ENCODE measurements around the gene LPP.
"Not testable (repeated sequence)": the region's sequence is repeated elsewhere in the genome, so short reads cannot be mapped to it uniquely, and the experiment has no call there.

Gene LPP

GRCh38 chr3:188594139-188594538 is 440.2 kb downstream of the LPP start:
- no peak for DNase-seq (ENCODE audit: low spot score)

- no peak for DNase-seq (ENCODE audit: low spot score)
Observed at GRCh38 chr3:188595890-188596376, 442.0 kb downstream of the LPP start.

GRCh38 chr3:188598894-188599293 is 444.9 kb downstream of the LPP start:
- DNase-seq (ENCODE audit: low spot score) = no peak

GRCh38 chr3:188602111-188602510 is 448.2 kb downstream of the LPP start:
- DNase-seq (ENCODE audit: low spot score) = no peak

DNA sequence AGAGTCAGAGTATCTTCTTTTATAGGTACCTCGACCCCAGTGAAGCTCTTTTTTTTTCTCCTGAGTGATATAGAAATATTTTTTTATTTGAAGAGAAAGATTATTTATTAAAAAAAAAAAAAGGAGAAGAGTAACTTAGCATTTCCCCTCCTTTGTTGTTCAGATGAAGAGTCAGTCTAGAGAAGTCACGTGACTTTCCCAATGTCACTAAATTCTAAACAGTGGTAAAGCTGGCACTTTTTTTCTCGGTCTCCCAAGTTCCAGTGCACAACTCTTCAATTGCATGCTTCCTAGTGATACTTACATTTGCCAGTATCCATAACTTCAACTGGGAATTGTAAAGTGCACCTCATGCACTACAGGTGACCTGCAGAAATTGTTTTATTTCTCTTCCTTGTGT is 448.7 kb downstream of the LPP start:
- DNase-seq (ENCODE audit: low spot score) = no peak

DNA sequence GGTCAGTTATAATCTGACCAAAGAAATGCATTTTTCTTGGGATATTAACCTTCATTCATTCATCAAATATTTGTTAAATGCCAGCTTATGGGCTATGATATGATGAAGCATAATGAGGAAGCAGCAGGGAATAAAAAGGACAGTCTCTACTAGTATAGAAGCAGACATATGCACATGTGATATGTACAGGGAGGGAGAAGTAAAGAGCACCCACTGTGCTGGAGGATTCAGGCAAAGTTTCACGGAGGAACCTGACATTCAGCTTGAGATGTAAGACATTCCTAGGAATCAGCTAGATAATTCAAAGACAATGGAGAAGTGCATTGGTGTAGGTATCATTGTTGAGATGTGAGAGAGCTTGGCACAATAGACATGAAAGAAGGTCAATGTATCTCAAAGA is 450.7 kb downstream of the LPP start:
- no peak for DNase-seq (ENCODE audit: low spot score)

DNA sequence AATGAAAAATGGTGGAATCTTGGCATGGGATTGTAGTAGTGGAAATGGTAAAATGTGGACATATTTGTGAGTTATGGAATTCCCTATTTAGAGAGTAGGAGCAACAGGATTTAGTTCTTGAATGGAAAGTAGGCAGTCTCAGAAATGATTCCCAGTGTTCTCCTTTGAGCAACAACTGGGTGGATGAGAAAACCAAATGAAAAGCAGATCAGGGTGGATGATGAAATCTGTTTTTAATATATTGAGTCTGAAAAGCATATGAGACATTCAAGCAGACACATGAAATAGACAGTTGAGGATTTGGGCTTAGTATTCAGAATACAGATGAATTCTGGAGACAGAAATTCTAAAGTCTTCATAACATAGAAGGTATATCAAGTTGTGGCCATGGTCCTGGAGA is 451.3 kb downstream of the LPP start:
- no peak for DNase-seq (ENCODE audit: low spot score)

DNA sequence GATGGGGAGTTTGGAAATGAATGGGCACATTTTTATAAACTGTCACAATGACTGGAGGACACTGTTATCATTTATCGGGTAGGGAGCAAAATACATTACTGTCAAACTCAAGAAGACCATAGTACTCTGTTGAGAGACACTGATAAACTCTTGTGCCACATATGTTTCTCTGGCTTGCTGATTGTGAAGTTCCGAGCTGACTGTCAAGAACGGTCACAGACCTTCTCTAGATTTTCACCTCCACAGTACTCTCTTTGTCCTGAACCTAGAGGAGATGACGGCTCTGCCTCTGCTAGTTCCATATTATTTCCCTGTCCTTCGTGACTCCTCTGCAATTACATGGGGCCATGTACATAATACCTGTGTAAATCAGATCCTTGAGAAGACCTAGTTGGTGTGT is 451.9 kb downstream of the LPP start:
- no peak for DNase-seq (ENCODE audit: low spot score)

GRCh38 chr3:188607805-188608315 is 453.9 kb downstream of the LPP start:
- no peak for DNase-seq (ENCODE audit: low spot score)

DNA sequence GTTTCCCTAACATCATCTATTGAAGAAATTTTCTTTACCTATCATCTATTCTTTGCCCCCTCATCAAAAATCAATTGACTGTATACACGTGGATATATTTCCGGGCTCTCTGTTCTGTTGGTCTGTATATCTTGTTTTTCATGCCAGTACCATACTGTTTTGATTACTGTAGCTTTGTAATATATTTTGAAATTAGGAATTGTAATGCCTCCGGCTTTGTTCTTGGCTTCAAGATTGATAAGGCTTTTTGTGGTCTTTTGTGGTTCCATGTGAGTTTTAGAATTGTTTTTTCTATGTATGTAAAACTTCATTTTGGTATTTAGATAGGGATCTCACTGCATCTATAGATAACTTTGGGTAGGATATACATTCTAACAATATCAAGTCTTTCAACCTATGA is 454.4 kb downstream of the LPP start:
- no peak for DNase-seq (ENCODE audit: low spot score)

- DNase-seq (ENCODE audit: low spot score) = not testable (repeated sequence)
Observed at GRCh38 chr3:188613721-188614120, 459.8 kb downstream of the LPP start.

DNA sequence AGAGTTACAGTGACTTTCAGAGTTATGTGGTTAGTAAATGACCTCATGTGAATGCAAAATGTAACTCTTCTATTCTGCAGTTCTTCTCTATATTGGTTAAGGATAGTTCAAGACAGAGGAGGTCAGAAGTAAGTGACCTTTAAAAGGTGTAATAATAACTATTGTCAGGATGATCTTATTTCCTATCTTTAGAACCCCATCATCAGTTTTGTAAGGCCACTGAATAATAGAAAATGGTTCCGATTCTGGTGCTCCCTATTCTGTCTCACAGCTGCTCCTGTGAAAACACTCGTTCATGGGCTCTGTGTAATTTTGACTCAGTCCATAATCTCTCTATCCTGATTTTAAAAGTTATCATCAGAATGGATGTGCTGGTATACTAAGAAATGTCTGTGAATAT is 463.3 kb downstream of the LPP start:
- no peak for DNase-seq (ENCODE audit: low spot score)

- no peak for DNase-seq (ENCODE audit: low spot score)
Observed at GRCh38 chr3:188617988-188618701, 464.2 kb downstream of the LPP start.

DNA sequence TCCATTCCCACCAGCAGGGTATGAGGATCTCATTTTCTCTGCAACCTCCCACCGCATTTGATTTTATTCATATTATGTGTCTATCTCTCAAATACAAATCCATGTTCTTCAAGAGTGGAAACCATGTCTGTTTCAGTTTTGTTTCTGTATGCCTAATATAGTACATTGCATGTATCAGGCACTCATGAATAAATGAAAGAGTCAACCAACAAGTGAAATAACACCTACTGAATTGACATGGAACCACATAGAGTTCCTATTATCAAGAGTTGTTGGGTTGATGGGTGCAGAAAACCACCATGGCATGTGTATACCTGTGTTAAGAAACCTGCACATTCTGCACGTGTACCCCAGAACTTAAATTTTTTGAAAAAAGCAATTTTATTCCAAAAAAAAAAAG is 466.8 kb downstream of the LPP start:
- DNase-seq (ENCODE audit: low spot score) = no peak

- no peak for DNase-seq (ENCODE audit: low spot score)
Observed at GRCh38 chr3:188624384-188624783, 470.4 kb downstream of the LPP start.

GRCh38 chr3:188624828-188625227 is 470.9 kb downstream of the LPP start:
- no peak for DNase-seq (ENCODE audit: low spot score)

- no peak for DNase-seq (ENCODE audit: low spot score)
Observed at GRCh38 chr3:188627652-188628051, 473.7 kb downstream of the LPP start.

DNA sequence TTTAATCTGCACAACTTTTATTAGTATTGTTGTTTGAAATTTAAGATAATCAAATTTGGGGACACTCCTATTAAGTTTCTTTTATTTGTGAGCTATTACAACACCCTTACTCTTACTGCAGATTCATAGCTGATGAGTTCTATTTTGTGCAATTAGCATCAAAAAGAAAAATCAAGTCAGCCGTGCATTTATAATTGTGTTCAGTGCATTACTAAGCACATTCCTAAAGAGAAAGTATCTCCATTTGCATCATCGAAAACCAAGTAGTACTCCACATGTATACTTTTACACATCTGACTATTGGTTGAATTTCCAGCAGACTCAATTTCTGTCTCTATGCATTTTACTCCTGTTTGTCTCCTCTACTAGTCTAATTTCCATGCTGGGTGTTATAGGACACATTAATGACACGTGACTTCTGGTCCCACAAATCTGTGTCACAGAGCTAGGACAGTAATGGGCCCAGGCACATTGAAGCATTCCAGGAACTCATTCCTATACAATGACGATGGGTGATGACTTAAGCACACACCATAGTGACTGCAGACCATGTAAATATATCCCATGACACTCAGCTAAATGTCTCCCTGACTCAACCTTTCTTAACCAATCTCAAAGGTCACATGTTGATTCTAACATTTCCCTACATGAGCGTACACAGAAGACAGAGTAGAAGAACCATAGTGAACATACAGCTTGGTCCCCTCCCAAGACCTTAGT is 477.5 kb downstream of the LPP start:
- DNase-seq (ENCODE audit: low spot score) = no peak

DNA sequence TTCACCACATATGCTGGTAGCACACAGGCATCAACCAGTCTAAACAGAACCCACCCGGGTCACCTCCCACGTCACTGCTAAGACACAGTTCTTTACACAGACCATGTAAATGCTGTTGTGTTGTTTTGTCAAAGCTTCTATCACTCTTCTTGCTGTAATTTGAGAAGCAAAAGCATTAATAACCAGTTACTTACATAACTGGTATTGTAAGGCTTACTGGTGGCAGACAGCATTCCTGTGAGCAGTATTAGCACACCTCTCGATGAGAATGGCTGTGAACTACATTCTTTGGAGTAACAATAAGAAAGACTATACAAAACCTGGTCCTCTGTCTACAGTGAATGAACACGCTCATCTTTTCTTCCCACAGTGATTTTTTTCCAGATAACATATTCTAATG is 479.2 kb downstream of the LPP start:
- DNase-seq (ENCODE audit: low spot score) = no peak

DNA sequence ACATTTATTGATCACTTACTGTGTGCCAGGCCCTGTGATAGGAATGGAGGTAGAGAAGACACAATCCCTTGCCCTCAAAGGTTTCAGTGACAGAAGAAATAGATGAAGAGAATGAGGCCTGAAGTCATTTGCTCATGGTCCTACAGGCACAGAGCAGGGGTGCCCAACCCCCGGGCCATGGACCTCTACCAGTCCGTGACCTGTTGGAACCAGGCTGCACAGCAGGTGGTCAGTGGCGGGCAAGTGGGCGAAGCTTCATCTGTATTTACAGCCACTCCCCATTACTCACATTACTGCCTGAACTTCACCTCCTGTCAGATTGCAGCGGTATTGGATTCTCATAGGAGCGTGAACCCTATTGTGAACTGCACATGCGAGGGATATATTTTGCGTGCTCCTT is 480.3 kb downstream of the LPP start:
- no peak for DNase-seq (ENCODE audit: low spot score)

DNA sequence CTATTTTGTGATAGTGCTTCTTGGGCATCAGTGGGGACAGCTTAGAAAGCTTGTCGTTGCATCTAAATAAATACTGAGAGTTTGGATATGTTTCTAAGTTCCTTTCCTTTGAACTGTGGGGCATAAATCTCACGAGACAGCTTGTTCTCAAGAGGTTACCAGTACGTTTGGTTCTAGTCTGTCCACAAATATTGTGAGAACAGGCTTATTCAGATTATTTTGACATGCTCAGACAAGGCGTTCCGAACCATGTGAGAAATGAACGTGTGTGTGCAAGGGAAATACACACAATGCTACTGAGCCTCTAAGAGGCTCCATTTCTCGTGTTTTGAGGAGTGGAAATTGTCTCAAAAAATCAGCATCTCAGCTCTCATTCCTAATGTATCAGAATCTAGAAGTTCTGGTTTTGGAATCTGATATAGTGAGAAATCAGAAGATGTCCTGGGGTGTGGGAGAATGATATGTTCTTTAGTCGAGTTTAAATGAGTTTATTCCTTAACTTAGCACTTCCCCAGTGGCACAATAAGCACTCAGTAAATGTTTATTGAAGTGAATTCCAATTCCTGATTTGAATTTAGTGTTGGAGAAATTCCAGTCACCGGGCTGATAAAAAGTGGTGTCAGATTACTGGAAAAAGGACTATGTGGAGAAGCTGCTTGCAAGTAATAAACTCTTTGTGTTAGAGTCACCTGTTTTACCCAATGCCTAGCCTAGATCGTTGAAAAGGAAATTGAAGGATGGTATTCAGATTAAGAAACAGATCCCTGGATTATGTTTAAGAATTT is 481.5 kb downstream of the LPP start:
- DNase-seq (ENCODE audit: low spot score) = no peak

DNA sequence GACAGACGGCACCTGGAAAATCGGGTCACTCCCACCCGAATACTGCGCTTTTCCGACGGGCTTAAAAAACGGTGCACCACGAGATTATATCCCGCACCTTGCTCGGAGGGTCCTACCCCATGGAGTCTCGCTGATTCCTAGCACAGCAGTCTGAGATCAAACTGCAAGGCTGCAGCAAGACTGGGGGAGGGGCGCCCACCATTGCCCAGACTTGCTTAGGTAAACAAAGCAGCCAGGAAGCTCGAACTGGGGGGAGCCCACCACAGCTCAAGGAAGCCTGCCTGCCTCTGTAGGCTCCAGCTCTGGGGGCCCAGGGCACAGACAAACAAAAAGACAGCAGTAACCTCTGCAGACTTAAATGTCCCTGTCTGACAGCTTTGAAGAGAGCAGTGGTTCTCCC is 482.3 kb downstream of the LPP start:
- DNase-seq (ENCODE audit: low spot score) = not testable (repeated sequence)

GRCh38 chr3:188641076-188641475 is 487.1 kb downstream of the LPP start:
- DNase-seq (ENCODE audit: low spot score) = no peak

All from germinal center (tissue), 1 donor.